ENCODE results near the gene BTN1A1. TPM values are rescaled to one million over a fixed set of nuclear protein-coding genes. Genes with fewer than 3 reads are reported as not detected.

Gene BTN1A1
- total and polyA plus RNA-seq, 10 of the 15 experiments (the other 5 are each of a cell fraction or from before 2014, with no cell fraction given), result 0.05 to 2.2 (median 0.87) TPM

- DNase-seq (ENCODE audit: low read depth, low spot score) (peak; percentile 90), ATAC-seq (peak; percentile 77), FAIRE-seq (no peak)
- Histone ChIP-seq H4K20me1 (ENCODE audit: control insufficient read depth, insufficient read depth) (no peaks in the 10 kb centered on the region), H3K9me3 (replicated peaks; ENCODE audit: control insufficient read depth, insufficient read depth, low read length) (no peaks in the 10 kb centered on the region), H3K27me3 (replicated peaks in 1 of 2; ENCODE audit: control insufficient read depth in 2 of 2, insufficient read depth in 2 of 2, low read length in 1 of 2) (no peaks in the 10 kb centered on the region), H3K27ac (ENCODE audit: control insufficient read depth, insufficient read depth) (peak overlapping the region; percentile 99), H3K9ac (ENCODE audit: control insufficient read depth, insufficient read depth, low read length) (peak overlapping the region; percentile 85), H3K4me3 (peak overlapping the region; percentile 86), H3K4me1 (ENCODE audit: control insufficient read depth, insufficient read depth, low read length) (peaks cover 17% of the 10 kb centered on the region), H2AFZ (ENCODE audit: control insufficient read depth, low read depth, low read length) (peak overlapping the region; percentile 98), H3K4me2 (ENCODE audit: control insufficient read depth, insufficient read depth) (peak overlapping the region; percentile 99), H3K79me2 (ENCODE audit: control insufficient read depth, insufficient read depth, low read length) (peaks cover 32% of the 10 kb centered on the region), H3K36me3 (ENCODE audit: control insufficient read depth in 2 of 2, insufficient read depth in 2 of 2, low read length in 1 of 2) (0 out of 4 replicates have a peak, but pooled peaks cover 0 to 3% of the 10 kb centered on the region in 2 experiments)
- SMC1A ChIA-PET (ENCODE audit: uncharacterized antibody, unreplicated experiment), result interaction anchor here (0.6 to 3.0 kb wide), 17 partner anchors 9 to 385 kb away, joined by 3 to 22 read pairs (median 3); a partner anchor contains a TSS
- intact Hi-C loops (cut with micrococcal nuclease; ENCODE audit: unreplicated experiment) (loop anchor here (1.0 to 2.0 kb wide), 4 partner anchors 16 to 227 kb away; no protein-coding TSS in a partner anchor), in situ Hi-C loops (cut with MboI) (no loop called here)
- CTCF ChIA-PET, result interaction anchor here (0.7 to 2.6 kb wide), 9 partner anchors 8 to 279 kb away, joined by 3 to 17 read pairs (median 3); no protein-coding TSS in a partner anchor
- 1% methylated on average over 37 of the region's 37 CpGs for WGBS (ENCODE audit: insufficient coverage, insufficient replicate concordance, low lambda C conversion rate, missing lambda C conversion rate)
- RAD21 ChIA-PET (ENCODE audit: unreplicated experiment), result interaction anchor here (1.3 to 3.7 kb wide), 13 partner anchors 14 to 228 kb away, joined by 3 to 18 read pairs (median 7); no protein-coding TSS in a partner anchor
- POLR2A ChIA-PET, result interaction anchor here (0.6 to 3.9 kb wide), 14 partner anchors 11 to 364 kb away, joined by 3 to 29 read pairs (median 4); no protein-coding TSS in a partner anchor
- BruUV-seq (replicated peaks), result TSS peak; percentile 70
- TF ChIP-seq KDM1A (IDR thresholded peaks at IDR 0.05; ENCODE audit: borderline replicate concordance) (no peak), CHD1 (IDR thresholded peaks at IDR 0.05; ENCODE audit: low read depth, low read length) (no peak), CUX1 (IDR thresholded peaks at IDR 0.05; ENCODE audit: insufficient replicate concordance, low read depth, low read length) (no peak), NFYB (IDR thresholded peaks at IDR 0.05; ENCODE audit: insufficient read depth, low read depth, low read length) (no peak), POU2F2 (IDR thresholded peaks at IDR 0.05; ENCODE audit: borderline replicate concordance, low read depth, low read length) (peak; percentile 55; the same call in 1 of the 3 replicates), JUNB (IDR thresholded peaks at IDR 0.05) (no peak), RBBP5 (conservative IDR thresholded peaks at IDR 0.05) (no peak), ZNF24 (IDR thresholded peaks at IDR 0.05) (peak; percentile 99), NR2C2 (IDR thresholded peaks at IDR 0.05; ENCODE audit: borderline replicate concordance, control insufficient read depth, insufficient read length, low read depth) (no peak), EED (IDR thresholded peaks at IDR 0.05; ENCODE audit: low read depth) (peak; percentile 87), TAF1 (IDR thresholded peaks at IDR 0.05; ENCODE audit: borderline replicate concordance, low read depth, low read length) (0 out of 2 replicates have a peak, but pooled peaks have one; percentile 12), POLR2AphosphoS2 (IDR thresholded peaks at IDR 0.05; ENCODE audit: low read depth, low read length) (no peak)
- TF ChIP-seq, protein P1, sequence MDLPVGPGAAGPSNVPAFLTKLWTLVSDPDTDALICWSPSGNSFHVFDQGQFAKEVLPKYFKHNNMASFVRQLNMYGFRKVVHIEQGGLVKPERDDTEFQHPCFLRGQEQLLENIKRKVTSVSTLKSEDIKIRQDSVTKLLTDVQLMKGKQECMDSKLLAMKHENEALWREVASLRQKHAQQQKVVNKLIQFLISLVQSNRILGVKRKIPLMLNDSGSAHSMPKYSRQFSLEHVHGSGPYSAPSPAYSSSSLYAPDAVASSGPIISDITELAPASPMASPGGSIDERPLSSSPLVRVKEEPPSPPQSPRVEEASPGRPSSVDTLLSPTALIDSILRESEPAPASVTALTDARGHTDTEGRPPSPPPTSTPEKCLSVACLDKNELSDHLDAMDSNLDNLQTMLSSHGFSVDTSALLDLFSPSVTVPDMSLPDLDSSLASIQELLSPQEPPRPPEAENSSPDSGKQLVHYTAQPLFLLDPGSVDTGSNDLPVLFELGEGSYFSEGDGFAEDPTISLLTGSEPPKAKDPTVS (IDR thresholded peaks at IDR 0.05; ENCODE audit: low read depth, low read length), result no peak
- TF ChIP-seq, protein P2, sequence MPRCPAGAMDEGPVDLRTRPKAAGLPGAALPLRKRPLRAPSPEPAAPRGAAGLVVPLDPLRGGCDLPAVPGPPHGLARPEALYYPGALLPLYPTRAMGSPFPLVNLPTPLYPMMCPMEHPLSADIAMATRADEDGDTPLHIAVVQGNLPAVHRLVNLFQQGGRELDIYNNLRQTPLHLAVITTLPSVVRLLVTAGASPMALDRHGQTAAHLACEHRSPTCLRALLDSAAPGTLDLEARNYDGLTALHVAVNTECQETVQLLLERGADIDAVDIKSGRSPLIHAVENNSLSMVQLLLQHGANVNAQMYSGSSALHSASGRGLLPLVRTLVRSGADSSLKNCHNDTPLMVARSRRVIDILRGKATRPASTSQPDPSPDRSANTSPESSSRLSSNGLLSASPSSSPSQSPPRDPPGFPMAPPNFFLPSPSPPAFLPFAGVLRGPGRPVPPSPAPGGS (IDR thresholded peaks at IDR 0.05; ENCODE audit: borderline replicate concordance, insufficient read depth, low read depth, low read length, poor library complexity, severe bottlenecking), result no peak
Measured at GRCh38 chr6:26537160-26537845, 37.2 kb downstream of the BTN1A1 start.

Data from GM12878 (cell line).